ENCODE results near the gene RAB7A. TPM values are rescaled to one million over a fixed set of nuclear protein-coding genes. Genes with fewer than 3 reads are reported as not detected.
A peak's percentile ranks its signal among the peaks of the same experiment; 100 is the strongest.

RAB7A gene
- total and polyA plus RNA-seq, 10 of the 15 experiments (the other 5 are each of a cell fraction or from before 2014, with no cell fraction given): 40.3 to 212 (median 160) TPM

GRCh38 chr3:128794770-128795649, 69.0 kb downstream of the RAB7A start:
- ChIA-PET SMC1A (ENCODE audit: uncharacterized antibody, unreplicated experiment) (interaction anchor here (0.8 to 6.6 kb wide), 13 partner anchors 9 to 177 kb away, joined by 3 to 101 read pairs (median 5); partner anchors contain the start of genes ACAD9 and RAB7A), POLR2A (interaction anchor here (0.5 to 1.7 kb wide), 3 partner anchors 70 to 689 kb away, joined by 3 to 7 read pairs (median 3); no protein-coding TSS in a partner anchor), CTCF (interaction anchor here (0.6 to 8.1 kb wide), 40 partner anchors 8 to 662 kb away, joined by 3 to 244 read pairs (median 4); partner anchors contain the start of gene RAB7A), RAD21 (ENCODE audit: unreplicated experiment) (interaction anchor here (0.6 to 9.4 kb wide), 12 partner anchors 9 to 177 kb away, joined by 3 to 112 read pairs (median 6); partner anchors contain the start of genes RAB7A and RPN1)
- Histone ChIP-seq H3K36me3 (ENCODE audit: control insufficient read depth in 2 of 2, insufficient read depth in 2 of 2, low read length in 1 of 2) (peaks cover 15 to 29% of the 10 kb centered on the region in 2 experiments), H3K4me3 (no peak overlapping the region), H3K4me1 (ENCODE audit: control insufficient read depth, insufficient read depth, low read length) (peaks cover 39% of the 10 kb centered on the region), H3K9ac (ENCODE audit: control insufficient read depth, insufficient read depth, low read length) (no peak overlapping the region), H3K27ac (ENCODE audit: control insufficient read depth, insufficient read depth) (no peak overlapping the region), H3K9me3 (replicated peaks; ENCODE audit: control insufficient read depth, insufficient read depth, low read length) (no peaks in the 10 kb centered on the region), H2AFZ (ENCODE audit: control insufficient read depth, low read depth, low read length) (no peak overlapping the region), H3K4me2 (ENCODE audit: control insufficient read depth, insufficient read depth) (no peak overlapping the region), H4K20me1 (ENCODE audit: control insufficient read depth, insufficient read depth) (no peaks in the 10 kb centered on the region; the same call in 1 of the 2 replicates), H3K27me3 (replicated peaks in 1 of 2; ENCODE audit: control insufficient read depth in 2 of 2, insufficient read depth in 2 of 2, low read length in 1 of 2) (no peaks in the 10 kb centered on the region), H3K79me2 (ENCODE audit: control insufficient read depth, insufficient read depth, low read length) (peaks cover 34% of the 10 kb centered on the region)
- FAIRE-seq (peak; percentile 52), ATAC-seq (peak; percentile 98), DNase-seq (ENCODE audit: low read depth, low spot score) (no peak)
- 50% methylated on average over 8 of the region's 8 CpGs for WGBS (ENCODE audit: insufficient coverage, insufficient replicate concordance, low lambda C conversion rate, missing lambda C conversion rate)
- intact Hi-C loops (cut with micrococcal nuclease; ENCODE audit: unreplicated experiment): loop anchor here (1.0 kb wide), 2 partner anchors 115 to 178 kb away; no protein-coding TSS in a partner anchor
- BruUV-seq (replicated peaks): no TSS peak
- TF ChIP-seq NFXL1 (IDR thresholded peaks at IDR 0.05; ENCODE audit: borderline replicate concordance): no peak
- TF ChIP-seq SMARCA5 (IDR thresholded peaks at IDR 0.05): peak; percentile 70; the same call in 1 of the 2 replicates
- 0 out of 2 replicates have a peak, but pooled peaks have one; percentile 43 for TF ChIP-seq TBL1XR1 (IDR thresholded peaks at IDR 0.05; ENCODE audit: low read depth, low read length)
- TF ChIP-seq SMC3 (IDR thresholded peaks at IDR 0.05; ENCODE audit: borderline replicate concordance, low read length): peak; percentile 80; the same call in 1 of the 2 replicates
- TF ChIP-seq CTCF (IDR thresholded peaks at IDR 0.05 in 2 of 3, conservative IDR thresholded peaks at IDR 0.05 in 1 of 3; ENCODE audit: control insufficient read depth in 2 of 3, extremely low read depth in 1 of 3, insufficient read depth in 1 of 3, low read depth in 3 of 3, low read length in 3 of 3): peak; percentile 76 to 79 (median 79)
- 0 out of 2 replicates have a peak, but pooled peaks have one; percentile 68 for TF ChIP-seq WRNIP1 (IDR thresholded peaks at IDR 0.05; ENCODE audit: borderline replicate concordance, low read depth, low read length)
- TF ChIP-seq YY1 (IDR thresholded peaks at IDR 0.05; ENCODE audit: low read depth, low read length): peak; percentile 39; the same call in 1 of the 2 replicates
- TF ChIP-seq CREM (IDR thresholded peaks at IDR 0.05; ENCODE audit: low read depth): 0 out of 2 replicates have a peak, but pooled peaks have one; percentile 23
- peak; percentile 80 for TF ChIP-seq RAD21 (IDR thresholded peaks at IDR 0.05; ENCODE audit: insufficient read depth, low read depth, low read length)
- TF ChIP-seq POU2F2 (IDR thresholded peaks at IDR 0.05; ENCODE audit: borderline replicate concordance, low read depth, low read length): no peak
- no peak for TF ChIP-seq HDAC6 (IDR thresholded peaks at IDR 0.05; ENCODE audit: unreplicated experiment)
- in situ Hi-C loops (cut with MboI): loop anchor here (5.0 kb wide), 1 partner anchor 113 kb away; no protein-coding TSS in a partner anchor

Data from GM12878 (cell line).